ENCODE data around the gene DENND1A.
"Not testable (repeated sequence)": the region's sequence is repeated elsewhere in the genome, so short reads cannot be mapped to it uniquely, and the experiment has no call there.

The DENND1A gene

DNA sequence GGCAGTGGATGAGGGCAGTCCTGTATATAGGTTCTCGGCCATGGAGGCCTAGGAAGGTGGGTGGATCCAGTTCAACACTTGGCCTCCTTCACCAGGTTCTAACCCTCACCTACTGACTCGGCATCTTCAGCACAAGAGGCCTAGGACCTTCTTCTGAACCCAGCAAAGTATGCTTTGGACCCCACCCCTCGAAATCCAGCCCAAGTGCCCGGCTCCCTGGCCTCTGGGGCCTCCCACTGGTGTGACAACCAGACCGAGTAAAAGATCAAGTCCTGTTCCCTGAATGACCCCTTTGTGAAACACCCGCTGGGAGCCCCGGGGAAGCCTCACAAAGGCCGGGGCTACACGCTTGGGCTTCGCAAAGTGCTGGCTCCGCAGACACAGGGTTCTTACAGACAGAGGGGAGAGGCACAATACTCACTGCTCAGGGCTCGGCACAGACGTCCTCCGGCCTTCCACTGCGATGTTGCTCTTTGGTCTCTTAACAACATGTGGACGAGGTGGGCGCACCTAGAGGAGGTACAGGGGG lies 526.9 kb downstream of the DENND1A start:
- DNase-seq = no peak

DNA sequence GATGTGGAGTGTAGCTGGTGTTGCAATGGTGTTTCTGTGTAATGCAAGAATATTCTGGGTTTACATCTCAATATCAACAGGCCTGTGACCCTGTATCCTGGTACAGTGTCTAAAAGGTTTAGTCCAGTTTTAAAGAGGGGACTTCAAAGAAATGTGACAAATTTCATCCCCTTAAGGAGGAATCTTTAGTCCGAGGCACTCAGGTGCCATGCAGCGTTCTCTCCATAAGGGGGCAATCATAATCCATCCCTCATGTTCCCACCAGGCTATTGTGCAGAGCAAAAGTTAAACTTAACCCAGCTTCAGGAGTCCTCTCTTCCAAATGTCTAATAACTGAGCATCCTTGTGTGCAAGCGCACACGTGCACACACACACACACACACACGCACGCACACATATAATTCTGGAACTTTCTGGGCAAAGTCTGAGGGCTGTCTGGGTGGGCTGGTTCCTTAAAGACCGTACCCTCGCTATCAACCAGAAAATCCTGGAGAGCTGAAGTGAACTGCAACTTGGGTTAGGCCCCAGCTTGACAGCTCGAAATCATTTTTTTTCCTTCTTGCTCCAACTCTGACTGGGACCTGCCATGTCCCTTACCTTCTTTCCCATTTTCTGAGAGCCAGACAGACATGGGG lies 527.9 kb downstream of the DENND1A start:
- DNase-seq = peak; percentile 16 to 31 (median 26)

DNA sequence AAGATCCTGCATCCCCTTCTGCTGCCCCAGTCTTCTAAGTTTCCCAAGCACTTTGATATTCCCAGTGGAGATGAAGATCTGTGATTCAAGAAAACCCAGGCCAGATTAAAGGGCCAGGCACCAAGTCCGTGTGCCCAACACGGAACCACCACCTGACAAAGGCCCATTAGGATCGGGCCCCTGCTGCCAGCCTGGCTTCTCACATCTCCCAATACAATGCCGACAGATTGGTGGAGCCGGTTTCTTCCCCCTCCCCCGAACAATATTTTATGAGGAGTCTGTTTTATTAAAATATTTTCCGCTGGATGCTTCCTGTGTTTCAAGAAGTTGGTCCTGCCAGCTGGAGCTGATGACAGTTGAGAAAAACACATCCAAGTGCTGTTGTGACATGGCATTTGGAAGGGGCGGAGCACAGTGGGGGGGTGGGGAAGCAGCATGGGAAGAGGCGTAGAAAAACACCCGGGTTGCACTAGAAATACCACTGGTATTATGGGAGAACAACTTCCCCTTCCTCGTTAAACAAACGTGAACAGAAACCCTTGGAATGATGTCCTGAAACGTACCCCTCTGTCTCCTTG lies 528.9 kb downstream of the DENND1A start:
- DNase-seq = no peak

DNA sequence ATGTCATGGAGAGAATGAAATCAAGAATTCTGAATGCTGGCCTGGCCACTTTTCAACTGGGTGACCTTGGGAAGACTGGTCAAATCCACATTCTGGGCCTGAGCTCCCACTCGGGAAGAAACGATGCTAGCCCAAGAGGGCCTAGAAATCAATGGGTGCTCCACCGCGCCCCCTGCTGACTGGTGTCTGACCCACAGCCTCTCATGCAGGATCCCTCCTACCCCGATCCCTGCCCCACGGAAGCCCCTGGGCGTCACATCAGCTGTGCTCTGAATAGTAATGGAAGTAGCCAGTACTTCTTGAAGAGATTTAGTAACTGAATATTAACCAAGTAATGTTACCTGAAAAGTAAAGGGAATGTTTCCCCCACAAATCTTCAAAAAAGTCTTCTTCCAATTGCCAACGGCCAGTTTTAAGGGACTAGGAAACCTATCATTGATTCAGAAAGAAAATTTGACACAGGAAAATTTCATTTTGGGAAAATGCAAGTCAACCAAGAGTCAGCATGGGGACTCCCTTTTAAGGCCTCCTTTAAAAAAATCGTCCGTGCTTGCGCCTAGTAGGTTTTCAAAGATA lies 530.0 kb downstream of the DENND1A start:
- peak; percentile 8 to 48 (median 16) for DNase-seq

DNA sequence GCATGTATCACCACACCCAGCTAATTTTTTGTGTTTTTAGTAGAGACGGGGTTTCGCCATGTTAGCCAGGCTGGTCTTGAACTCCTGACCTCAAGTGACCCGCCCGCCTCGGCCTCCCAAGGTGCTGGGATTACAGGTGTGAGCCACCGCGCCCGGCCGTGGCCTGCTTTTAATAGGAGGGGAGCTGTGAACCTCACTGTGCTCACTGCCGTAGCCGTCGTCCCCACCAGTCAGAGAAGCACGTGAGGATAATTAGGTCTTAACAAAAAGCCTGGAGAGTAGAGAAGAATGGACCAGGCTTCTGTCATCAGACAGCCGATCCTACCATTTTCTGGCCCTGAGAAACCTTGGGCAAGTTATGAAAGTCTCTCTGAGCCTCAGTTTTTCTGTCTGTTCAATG lies 531.0 kb downstream of the DENND1A start:
- not testable (repeated sequence) for DNase-seq

DNA sequence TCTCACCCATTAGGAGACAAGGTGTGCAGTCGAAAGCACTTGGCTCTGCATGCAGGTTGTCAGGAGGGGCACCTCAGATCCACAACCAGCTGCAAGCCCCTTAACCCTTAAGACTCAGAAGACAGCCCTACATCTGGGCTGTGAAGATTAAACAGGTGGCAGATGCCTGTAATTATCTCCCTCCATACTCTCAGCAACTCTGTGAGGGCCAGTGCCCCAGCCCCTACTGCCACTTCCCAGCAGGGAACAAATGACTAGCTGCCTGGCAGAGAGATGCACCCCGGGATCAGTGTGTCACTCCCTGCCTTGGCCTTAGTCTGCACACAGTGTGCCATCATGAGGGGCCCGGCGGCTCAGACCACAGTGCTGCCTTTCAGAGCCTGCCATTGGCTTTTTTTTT lies 532.0 kb downstream of the DENND1A start:
- DNase-seq = no peak

DNA sequence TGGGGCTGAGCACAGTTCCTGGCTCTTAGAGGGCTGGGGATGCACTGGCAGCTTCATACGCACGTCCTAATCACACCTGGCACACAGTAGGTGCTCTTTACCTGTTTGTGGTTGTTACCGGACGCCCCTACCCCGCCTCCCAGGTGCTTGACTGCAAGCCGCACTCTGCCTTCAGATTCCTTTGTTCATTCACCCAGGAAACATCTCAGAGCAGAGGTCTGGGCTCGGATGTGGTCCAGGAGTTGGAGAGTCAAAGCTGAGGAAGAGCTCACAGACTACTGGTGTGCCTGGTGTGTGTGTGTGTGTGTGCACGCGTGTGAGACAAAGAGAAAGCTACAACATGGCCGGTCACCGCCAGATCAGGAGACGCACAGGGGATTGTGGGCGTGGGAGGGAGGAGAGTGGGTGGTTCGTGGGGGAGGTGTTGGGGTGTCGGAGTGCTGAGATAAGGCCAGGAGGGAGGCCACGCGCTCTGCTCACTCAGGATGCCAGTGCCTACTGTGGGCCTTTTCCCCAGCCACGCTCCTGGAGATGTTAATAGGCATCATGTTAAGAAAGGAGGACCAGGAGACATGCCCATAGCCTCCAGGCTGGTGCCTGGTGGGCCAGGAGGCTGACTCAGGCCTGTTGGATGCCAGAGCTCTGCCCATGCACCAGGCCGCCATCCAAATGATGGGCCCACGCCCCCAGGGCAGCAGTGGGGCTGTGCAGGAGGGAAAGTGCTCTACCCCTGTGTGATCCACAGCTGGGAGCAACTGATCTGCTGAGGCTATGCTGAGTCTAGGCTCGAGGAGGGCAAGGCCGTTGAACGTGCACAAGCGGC lies 534.0 kb downstream of the DENND1A start:
- DNase-seq = no peak

DNA sequence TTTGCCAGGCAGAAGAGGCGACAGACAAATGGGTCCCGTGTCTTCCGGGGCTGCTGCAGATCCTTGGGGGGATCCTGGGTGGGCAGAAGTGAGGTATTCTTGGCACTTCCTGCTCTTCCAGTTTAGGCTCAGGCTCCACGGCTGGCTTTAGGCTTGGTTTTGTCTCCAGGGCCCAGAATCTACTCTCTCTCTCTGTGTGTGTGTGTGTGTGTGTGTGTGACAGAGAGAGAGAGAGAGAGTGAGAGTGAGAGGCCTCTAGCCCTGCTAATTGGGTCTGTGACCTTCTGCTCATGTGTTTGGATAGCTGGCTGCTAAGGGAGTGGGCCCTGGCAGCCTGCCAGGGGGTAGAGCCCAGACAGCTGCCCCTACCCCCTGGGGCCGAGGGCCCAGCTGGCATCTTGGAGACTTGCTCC lies 534.6 kb downstream of the DENND1A start:
- no peak for DNase-seq

DNA sequence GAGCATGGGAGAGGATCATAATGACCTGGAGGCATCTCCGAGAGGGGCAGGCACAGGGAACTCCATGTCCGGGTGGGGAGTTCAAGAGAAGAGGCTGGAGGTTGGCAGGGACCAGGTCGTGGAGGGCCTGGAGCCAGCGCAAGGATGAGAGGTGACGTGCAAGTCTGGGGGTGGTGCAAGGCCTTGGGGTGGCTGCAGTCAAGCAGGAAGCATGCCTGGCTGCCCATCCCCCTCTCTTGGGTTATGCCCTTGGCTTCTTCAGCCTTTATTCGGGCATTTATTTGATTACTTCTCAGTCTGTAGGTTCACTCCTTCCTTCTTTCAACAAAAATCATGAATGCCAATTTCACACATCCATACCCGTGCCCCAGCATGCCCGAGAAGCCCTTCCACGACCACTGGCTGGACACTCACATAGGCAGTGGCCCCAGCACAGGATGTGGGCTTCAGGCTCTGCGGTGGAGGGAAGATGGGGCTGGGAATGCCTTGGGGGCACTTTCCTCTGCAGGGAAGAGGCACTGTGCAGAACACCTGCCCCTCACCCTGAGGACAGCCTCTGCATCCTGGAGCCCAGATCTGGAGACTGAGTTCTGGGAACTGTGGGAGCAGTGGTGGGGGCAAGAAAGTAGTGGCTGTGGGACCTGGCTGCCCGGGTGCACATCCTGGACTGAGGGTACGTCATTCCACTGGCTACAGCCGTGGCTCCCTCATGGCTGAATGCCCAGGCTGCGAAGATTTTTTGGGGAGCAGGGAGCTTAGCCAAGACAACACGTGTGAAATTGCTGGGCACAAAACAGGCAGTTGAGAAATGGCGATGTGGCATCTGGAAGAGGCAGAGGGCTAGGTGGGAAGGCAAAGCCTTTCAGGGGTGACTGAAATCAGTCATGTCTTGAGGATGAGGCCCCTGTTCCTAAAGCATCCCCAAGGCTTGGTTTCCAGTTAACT lies 535.4 kb downstream of the DENND1A start:
- no peak for DNase-seq

DNA sequence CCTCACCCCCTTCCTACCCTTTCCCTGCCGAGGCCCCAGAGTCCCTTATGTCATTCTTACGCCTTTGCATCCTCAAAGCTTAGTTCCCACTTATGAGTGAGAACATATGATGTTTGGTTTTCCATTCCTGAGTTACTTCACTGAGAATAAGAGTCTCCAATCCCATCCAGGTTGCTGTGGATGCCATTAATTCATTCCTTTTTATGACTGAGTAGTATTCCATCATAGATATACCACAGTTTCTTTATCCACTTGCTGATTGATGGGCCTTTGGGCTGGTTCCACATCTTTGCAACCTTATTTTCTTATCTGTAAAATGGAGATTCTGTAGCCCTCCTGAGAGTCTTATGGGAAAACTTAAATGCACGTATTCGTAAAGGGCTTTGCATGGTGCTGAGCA lies 537.1 kb downstream of the DENND1A start:
- DNase-seq = no peak

DNA sequence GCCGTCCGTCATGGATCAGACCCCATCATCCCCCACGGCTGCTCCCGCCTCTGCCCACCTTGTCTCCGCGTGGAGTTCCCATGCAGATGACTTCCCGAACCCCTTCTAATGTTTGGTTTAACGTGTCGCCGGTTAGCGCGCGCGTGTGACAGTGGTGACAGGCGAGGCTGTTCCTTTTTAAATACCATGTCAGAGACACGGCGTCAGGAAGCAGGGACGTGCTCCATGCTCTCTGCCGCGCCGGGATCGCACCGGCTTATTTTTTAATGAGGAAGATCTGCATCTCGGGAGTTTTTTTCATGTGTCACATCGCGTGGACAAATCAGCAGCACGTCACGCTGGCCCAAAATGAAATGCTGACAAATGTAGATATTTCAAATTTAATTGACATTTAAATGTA lies 538.0 kb downstream of the DENND1A start:
- DNase-seq = no peak

DNA sequence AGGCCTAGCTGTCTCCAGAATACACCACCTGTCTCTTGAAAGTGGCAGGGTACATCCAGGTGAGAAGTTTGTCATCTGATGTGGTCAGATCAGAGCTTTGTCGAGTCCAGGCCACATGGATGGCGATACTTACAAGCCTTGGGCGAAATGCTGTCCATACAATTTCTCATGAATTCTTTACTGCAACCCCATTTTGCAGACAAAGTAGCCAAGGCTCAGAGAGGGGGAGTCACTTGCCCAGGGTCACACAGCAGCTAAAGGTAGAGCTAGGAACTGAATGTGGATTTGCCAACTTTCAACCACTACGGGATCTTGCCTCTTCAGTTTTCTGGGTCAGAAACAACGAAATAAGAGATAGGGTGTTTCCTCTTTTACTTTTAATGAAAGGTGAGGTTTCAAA lies 538.7 kb downstream of the DENND1A start:
- no peak for DNase-seq

DNA sequence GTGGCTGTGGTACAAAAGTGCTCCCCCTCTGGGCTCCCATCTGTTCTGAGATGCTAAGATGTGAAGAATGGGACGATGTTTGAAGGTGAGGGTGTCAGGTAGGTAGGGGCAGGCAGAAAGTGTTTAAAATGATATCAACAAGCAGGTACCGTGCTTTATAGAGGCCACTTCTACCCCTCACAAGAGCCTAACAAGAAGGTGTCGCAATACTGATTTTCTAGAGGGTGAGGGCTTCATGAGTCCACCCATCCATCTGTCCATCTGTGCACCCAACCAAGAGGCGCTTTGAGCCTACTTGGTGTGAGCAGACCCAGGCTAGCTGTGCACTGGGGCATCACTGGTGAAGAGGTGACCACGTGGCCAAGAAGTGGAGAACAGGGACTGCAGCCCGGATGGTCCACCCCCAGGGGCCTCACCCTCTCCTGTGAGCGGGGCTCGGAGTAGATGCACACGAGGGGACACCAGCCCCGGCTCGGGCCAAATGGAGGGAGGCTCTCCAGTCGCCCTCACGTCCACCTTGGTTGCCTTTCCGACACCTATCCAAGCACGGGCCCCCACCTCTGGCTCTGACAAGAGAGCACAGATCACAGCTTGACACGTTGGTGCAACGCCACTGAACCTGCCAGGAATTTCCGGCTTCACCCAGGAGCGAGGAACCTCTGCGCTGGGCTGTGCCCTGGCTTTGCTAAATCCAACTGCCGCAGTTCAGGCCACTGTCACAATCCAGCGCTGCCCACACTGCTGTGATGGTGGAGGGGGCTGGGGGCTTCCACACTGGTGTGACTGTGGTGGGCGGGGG lies 539.4 kb downstream of the DENND1A start:
- DNase-seq = no peak

DNA sequence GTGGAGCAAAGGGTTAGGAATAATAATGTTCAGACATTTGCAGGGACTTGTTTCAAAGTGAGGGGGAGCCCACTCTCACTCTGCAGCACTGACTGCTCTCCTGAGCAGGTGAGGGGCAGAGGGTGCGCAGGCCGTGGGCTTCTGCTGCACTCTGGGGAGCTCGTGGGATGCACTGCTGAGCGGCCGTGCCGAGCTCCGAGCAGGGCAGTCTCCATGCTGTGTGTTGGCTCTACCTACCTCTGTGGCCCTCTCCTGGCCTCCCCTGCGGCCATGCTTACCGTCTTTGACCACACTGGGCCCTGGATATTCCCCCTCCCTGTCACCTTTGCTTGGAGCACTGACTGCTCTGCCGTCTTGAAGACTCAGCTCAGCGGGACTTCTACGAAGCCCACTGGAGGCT lies 540.2 kb downstream of the DENND1A start:
- no peak for DNase-seq

DNA sequence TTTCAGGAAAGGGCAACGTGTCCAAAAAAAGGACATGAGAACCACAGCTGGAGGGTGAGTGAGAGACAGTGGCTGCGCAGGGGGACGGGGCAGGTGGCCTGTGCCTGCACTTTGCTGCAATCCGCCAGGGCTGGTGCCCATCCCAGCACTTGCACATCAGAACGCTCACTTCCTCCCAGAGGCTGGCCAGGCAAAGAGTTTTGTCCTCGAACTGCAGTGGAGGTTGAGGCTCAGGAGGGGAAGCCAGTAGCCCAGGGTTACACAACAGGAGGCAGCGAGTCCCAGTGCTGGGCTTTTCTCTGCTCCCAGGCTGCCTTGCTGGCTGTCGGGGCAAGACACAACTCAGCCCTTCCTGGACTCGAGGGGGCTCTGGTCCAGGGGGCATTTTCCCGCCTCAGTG lies 540.9 kb downstream of the DENND1A start:
- DNase-seq = peak; percentile 29 to 65 (median 54)

DNA sequence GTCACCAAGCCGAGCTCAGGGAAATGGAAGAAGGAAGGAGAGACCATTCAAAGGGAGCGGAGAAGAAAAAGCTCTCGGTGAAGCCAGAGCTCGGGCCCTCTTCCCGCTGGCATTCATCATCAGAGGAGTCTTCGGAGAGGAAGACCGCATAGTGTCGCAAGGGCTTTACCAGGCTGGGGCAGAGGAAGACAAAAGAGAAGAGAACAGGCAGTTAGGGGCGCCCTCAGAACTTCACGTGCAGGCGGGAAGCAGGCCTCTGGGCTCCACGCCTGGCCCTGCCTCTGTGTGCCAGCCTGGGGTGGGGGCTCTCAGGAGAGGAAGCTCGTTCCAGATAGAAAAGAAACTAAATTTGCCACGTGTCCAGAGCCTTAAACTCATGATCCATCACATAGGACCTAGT lies 542.2 kb downstream of the DENND1A start:
- DNase-seq = peak; percentile 13 to 64 (median 53)

DNA sequence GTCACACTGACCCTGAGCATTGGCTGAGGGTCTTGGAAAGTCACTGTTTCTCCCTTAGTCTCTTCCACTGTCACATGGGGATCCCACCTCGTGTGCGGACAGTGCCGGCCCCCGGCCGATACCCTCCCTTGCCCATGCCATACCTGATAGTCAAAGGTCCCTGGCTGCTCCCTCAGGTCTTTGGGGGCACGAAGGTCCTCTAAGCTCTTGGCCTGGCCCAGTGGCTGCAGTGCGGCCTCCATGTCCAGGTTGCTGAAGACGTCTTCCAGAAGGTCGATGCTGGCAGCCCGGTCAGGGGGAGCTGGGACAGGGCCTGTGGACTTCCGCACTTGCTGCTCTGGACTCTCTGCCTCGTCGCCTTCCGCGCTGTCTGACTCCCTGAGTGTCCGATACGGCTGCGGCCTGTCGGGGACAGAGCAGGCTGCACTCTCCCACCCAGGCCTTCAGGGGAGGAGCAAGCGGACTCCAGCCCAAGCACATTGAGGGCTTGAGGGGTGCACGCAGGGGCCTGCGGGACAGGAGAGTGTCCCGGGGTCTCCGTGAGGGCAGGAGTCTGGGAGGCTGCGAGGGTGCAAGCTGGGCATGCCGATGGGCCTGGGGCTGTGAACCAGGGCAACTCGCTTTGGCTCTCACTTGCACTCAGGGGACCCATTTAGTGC lies 546.3 kb downstream of the DENND1A start:
- no peak for DNase-seq

DNA sequence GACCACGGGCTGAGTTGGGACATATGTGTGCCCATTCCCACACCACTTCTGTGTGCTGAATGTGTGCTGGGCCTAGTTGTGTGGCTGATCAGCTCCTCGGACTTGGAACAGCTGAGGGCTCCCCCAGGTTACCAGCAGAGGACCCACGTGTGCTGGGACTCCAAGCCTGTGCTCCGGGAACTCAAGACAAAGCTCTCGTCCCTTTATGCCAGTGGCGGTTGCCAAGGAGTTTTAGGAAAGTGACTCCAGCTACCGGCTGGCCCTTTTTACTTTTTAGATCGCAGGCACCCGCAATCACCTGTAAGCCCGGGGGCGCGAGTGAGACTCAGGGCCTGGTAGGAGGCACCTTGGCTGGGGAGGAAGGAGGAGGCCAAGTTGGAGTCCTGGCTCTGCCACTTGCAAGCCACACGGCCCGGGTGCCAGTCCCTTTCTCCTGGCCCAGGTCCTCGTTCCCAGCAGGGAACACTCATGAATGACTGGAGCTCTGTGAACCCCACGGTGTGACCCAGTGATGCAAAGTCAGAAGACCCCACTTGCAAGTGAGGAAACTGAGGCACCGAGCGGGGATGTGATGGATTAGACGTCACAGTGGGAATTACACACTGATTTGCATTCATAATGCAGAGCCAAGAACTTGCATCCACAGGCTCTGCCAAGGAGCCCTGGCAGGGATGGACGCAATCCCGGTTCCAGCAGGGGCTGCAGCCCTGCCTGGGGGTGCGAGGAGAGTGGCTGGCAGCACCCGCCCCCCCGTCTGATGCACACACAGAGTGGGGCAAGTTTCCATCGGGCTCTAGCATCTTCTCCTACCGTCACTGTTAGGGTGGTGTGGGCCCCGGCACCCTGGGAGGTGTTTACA lies 547.0 kb downstream of the DENND1A start:
- no peak for DNase-seq

DNA sequence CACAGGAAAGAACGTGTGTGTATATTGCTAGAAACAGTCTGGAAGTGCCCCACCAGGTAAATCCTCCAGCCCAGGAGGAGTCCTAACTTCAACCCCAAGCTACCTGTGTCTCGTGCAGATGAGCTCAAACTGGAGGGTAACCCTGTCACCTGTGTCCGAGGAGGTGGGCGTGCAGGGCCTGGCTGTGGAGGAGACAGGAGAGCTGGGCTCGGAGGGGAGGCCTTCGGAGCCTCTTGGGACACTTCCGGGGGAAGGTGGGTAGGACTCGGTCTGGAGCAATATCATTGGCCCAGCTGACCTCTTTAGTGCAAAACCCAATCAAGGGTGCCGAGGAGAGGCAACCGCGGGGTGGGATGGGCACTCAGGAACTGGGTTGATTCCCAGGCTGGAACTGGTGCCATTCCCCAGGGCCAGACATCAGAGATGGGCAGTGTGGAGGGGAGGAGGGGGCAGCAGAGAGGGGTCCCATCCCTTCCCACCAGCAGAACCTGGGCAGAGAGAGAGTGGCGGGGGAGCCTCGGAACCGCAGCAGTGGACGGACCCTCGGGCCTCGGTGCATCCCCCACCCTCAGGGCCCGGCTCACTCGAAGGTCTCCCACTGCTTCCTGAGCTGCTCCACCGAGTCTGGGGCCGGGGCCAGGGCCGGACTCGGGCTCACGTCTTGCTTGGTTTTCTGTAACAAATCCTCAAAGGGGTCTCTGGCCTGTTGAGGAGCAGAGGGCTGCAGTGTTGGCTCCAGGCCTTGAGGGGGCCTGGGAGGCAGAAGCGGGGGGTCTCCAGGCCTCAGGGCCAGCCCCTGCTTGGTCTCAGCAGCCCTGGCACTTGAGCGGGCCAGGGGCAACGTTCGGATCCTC lies 548.8 kb downstream of the DENND1A start:
- DNase-seq = no peak

All from suppressor macrophage (primary cell).